K562 (cell line): ENCODE data around the gene RIMBP3C.

Experiments used
- XRCC5 ChIP-seq: fragments of 200-400 bp; formaldehyde crosslinking; IDR thresholded peaks from 2 replicates; pipeline ENCODE4 v1.6.1; 2017; ENCODE audit warnings: low read depth, mild to moderate bottlenecking, low read length
- TF ChIP-seq, protein P1 (sequence below): IDR thresholded peaks from 2 replicates; pipeline ENCODE4 v1.6.1; 2014; ENCODE audit warnings: antibody characterized with exemption

DNA sequence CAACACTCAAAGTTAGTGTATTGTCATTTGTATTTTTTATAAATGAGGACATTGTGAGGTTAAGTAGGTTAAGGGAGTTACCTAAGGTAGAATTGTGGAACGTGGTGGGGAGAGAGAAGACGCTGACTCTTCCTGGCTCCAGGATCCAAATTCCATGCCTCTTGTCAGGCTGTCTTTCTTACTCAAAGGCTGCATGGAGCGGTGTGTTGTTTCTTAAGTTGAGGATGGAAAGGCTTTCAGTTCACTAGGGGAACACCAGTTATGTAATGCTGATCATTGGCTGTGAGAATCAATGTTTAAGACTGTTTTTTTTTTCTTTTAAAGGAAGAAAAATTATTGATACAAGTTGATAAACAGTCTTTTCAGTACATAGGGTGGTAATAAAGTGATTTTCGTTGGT lies 19.1 kb upstream of the RIMBP3C start:
- TF ChIP-seq, protein P1, sequence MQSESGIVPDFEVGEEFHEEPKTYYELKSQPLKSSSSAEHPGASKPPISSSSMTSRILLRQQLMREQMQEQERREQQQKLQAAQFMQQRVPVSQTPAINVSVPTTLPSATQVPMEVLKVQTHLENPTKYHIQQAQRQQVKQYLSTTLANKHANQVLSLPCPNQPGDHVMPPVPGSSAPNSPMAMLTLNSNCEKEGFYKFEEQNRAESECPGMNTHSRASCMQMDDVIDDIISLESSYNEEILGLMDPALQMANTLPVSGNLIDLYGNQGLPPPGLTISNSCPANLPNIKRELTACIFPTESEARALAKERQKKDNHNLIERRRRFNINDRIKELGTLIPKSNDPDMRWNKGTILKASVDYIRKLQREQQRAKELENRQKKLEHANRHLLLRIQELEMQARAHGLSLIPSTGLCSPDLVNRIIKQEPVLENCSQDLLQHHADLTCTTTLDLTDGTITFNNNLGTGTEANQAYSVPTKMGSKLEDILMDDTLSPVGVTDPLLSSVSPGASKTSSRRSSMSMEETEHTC = no peak
- no peak for TF ChIP-seq XRCC5
